ENCODE results near the gene ZBTB20.

The ZBTB20 gene

GRCh38 chr3:114439284-114439683 is 707.8 kb downstream of the ZBTB20 start:
- no peak overlapping the region for H3K4me3 ChIP-seq (replicated peaks; ENCODE audit: low read depth, low read length)
- DNase-seq (ENCODE audit: extremely low read depth, low read depth) = no peak
- TF ChIP-seq CTCF (IDR thresholded peaks at IDR 0.05; ENCODE audit: low read depth, low read length, missing control alignments) = no peak

GRCh38 chr3:114437897-114438296 is 709.2 kb downstream of the ZBTB20 start:
- no peak for DNase-seq (ENCODE audit: extremely low read depth, low read depth)
- H3K4me3 ChIP-seq (replicated peaks; ENCODE audit: low read depth, low read length) = no peak overlapping the region
- TF ChIP-seq CTCF (IDR thresholded peaks at IDR 0.05; ENCODE audit: low read depth, low read length, missing control alignments) = no peak

GRCh38 chr3:114436182-114436581 is 710.9 kb downstream of the ZBTB20 start:
- DNase-seq (ENCODE audit: extremely low read depth, low read depth) = no peak
- TF ChIP-seq CTCF (IDR thresholded peaks at IDR 0.05; ENCODE audit: low read depth, low read length, missing control alignments) = no peak
- no peak overlapping the region for H3K4me3 ChIP-seq (replicated peaks; ENCODE audit: low read depth, low read length)

GRCh38 chr3:114435386-114436115 is 711.5 kb downstream of the ZBTB20 start:
- no peak overlapping the region for H3K4me3 ChIP-seq (replicated peaks; ENCODE audit: low read depth, low read length)
- no peak for TF ChIP-seq CTCF (IDR thresholded peaks at IDR 0.05; ENCODE audit: low read depth, low read length, missing control alignments)
- no peak for DNase-seq (ENCODE audit: extremely low read depth, low read depth)

- H3K4me3 ChIP-seq (replicated peaks; ENCODE audit: low read depth, low read length) = no peak overlapping the region
- TF ChIP-seq CTCF (IDR thresholded peaks at IDR 0.05; ENCODE audit: low read depth, low read length, missing control alignments) = no peak
- DNase-seq (ENCODE audit: extremely low read depth, low read depth) = no peak
Observed at GRCh38 chr3:114432310-114432709, 714.8 kb downstream of the ZBTB20 start.

GRCh38 chr3:114428044-114428595 is 719.0 kb downstream of the ZBTB20 start:
- H3K4me3 ChIP-seq (replicated peaks; ENCODE audit: low read depth, low read length) = no peak overlapping the region
- DNase-seq (ENCODE audit: extremely low read depth, low read depth) = no peak
- TF ChIP-seq CTCF (IDR thresholded peaks at IDR 0.05; ENCODE audit: low read depth, low read length, missing control alignments) = no peak

All from HFF-Myc (cell line).